Common myeloid progenitor, CD34-positive (primary cell): ENCODE results near the gene TOP1.

Experiments
- CTCF ChIA-PET: fragments of 350-600 bp; sonication (Branson Sonifier 250); formaldehyde crosslinking; loops from one replicate; lab custom pipeline; 2021; ENCODE audit warnings: antibody characterized with exemption; lab: Charles Lee
- POLR2A ChIA-PET: fragments of 350-600 bp; sonication (Branson Sonifier 250); formaldehyde crosslinking; loops from one replicate; lab custom pipeline; 2021; ENCODE audit warnings: antibody characterized with exemption; lab: Charles Lee
- DNase-seq, 3 donors: peaks; one replicate each; pipeline versions ENCODE4 v3.0.0 to v3.0.0-alpha.2; 2013
- H3K27ac ChIP-seq, 2 experiments: 1 replicate in 1 of 2; 2 replicates in 1 of 2; pipeline ENCODE4 v1.7.0; 2013; ENCODE audit warnings: inconsistent platforms in 2 of 2, low read length in 2 of 2, mild to moderate bottlenecking in 2 of 2, low read depth in 1 of 2, moderate library complexity in 1 of 2; ENCODE audit not compliant: severe bottlenecking in 2 of 2, insufficient read depth in 1 of 2, poor library complexity in 1 of 2
- H3K27me3 ChIP-seq, 5 experiments: replicated peaks in 2 of 5; 1 replicate in 3 of 5; 2 replicates in 2 of 5; pipeline versions ENCODE4 v1.6.1 to v1.7.0; 2013; ENCODE audit warnings: low read length in 4 of 5, mild to moderate bottlenecking in 2 of 5, moderate library complexity in 2 of 5, inconsistent platforms in 1 of 5; ENCODE audit not compliant: insufficient read depth in 5 of 5, control insufficient read depth in 4 of 5
- H3K36me3 ChIP-seq, 4 experiments: 1 replicate in 2 of 4; 2 replicates in 2 of 4; pipeline versions ENCODE4 v1.6.1 to v1.7.0; 2013; ENCODE audit warnings: low read length in 3 of 4, control low read depth in 1 of 4, mild to moderate bottlenecking in 1 of 4; ENCODE audit not compliant: control insufficient read depth in 4 of 4, insufficient read depth in 4 of 4
- H3K4me1 ChIP-seq, 4 experiments: 1 replicate in 3 of 4; 2 replicates in 1 of 4; pipeline versions ENCODE4 v1.6.1 to v1.7.1; 2013; ENCODE audit warnings: low read length in 3 of 4, mild to moderate bottlenecking in 3 of 4, control low read depth in 1 of 4, inconsistent platforms in 1 of 4, moderate library complexity in 1 of 4; ENCODE audit not compliant: control insufficient read depth in 4 of 4, insufficient read depth in 4 of 4; ENCODE audit errors: control extremely low read depth in 1 of 4
- H3K4me3 ChIP-seq, 7 experiments: 1 replicate in 4 of 7; 2 replicates in 3 of 7; pipeline versions ENCODE4 v1.5.1 to v1.7.0; 2013; ENCODE audit warnings: mild to moderate bottlenecking in 7 of 7, low read length in 6 of 7, moderate library complexity in 6 of 7, inconsistent platforms in 2 of 7, low read depth in 2 of 7, control low read depth in 1 of 7; ENCODE audit not compliant: insufficient read depth in 4 of 7, control insufficient read depth in 1 of 7; ENCODE audit errors: extremely low read depth in 1 of 7
- H3K9me3 ChIP-seq, 5 experiments: 1 replicate in 4 of 5; 2 replicates in 1 of 5; pipeline versions ENCODE4 v1.6.1 to v1.7.1; 2013; ENCODE audit warnings: low read length in 4 of 5, mild to moderate bottlenecking in 2 of 5, inconsistent platforms in 1 of 5, low read depth in 1 of 5, moderate library complexity in 1 of 5; ENCODE audit not compliant: control insufficient read depth in 4 of 5, insufficient read depth in 2 of 5; ENCODE audit errors: control extremely low read depth in 1 of 5
- WGBS: methylation state at CpG from one replicate; pipeline ENCODE4 v1.1.5; 2013; ENCODE audit not compliant: insufficient coverage; 5-methylcytosine and 5-hydroxymethylcytosine counted together

The TOP1 gene

GRCh38 chr20:41061155-41061554 is 32.5 kb downstream of the TOP1 start:
- Histone ChIP-seq H3K9me3 (no peaks in the 10 kb centered on the region), H3K4me1 (peaks cover 0 to 4% (median 0%) of the 10 kb centered on the region in 4 experiments), H3K27me3 (no peaks in the 10 kb centered on the region), H3K27ac (no peak overlapping the region), H3K4me3 (no peak overlapping the region), H3K36me3 (peaks cover 12 to 24% (median 21%) of the 10 kb centered on the region in 4 experiments)
- ChIA-PET POLR2A (interaction anchor here (1.6 kb wide), 1 partner anchor 20 kb away, joined by 3 read pairs; no protein-coding TSS in a partner anchor), CTCF (interaction anchor here (0.6 to 4.7 kb wide), 6 partner anchors 11 to 93 kb away, joined by 3 to 36 read pairs (median 5); no protein-coding TSS in a partner anchor)
- 90% methylated on average over 3 of the region's 3 CpGs for WGBS
- DNase-seq: no peak

GRCh38 chr20:41063442-41063841 is 34.8 kb downstream of the TOP1 start:
- peak; percentile 46 to 89 (median 80) for DNase-seq
- CTCF ChIA-PET: interaction anchor here (1.5 to 4.7 kb wide), 4 partner anchors 15 to 72 kb away, joined by 4 to 36 read pairs (median 6); no protein-coding TSS in a partner anchor
- Histone ChIP-seq H3K9me3 (no peaks in the 10 kb centered on the region), H3K4me1 (peaks cover 0 to 4% (median 0%) of the 10 kb centered on the region in 4 experiments), H3K4me3 (no peak overlapping the region), H3K27me3 (no peaks in the 10 kb centered on the region), H3K27ac (no peak overlapping the region), H3K36me3 (peaks cover 15 to 33% (median 28%) of the 10 kb centered on the region in 4 experiments)
- POLR2A ChIA-PET: no interaction called here
- WGBS: 10% methylated on average over 1 of the region's 1 CpG

- CTCF ChIA-PET: interaction anchor here (0.8 to 4.7 kb wide), 4 partner anchors 11 to 95 kb away, joined by 3 to 36 read pairs (median 3); no protein-coding TSS in a partner anchor
- no peak overlapping the region for H3K4me3 ChIP-seq
- WGBS: 100% methylated on average over 1 of the region's 1 CpG
Measured at GRCh38 chr20:41064377-41064776, 35.8 kb downstream of the TOP1 start.

GRCh38 chr20:41065716-41066115 is 37.1 kb downstream of the TOP1 start:
- H3K36me3 ChIP-seq: peaks cover 22 to 41% (median 27%) of the 10 kb centered on the region in 4 experiments
- POLR2A ChIA-PET: no interaction called here
- no peak overlapping the region for H3K4me3 ChIP-seq
- CTCF ChIA-PET: interaction anchor here (0.6 to 1.3 kb wide), 3 partner anchors 17 to 102 kb away, joined by 3 read pairs; no protein-coding TSS in a partner anchor
- peaks cover 0 to 17% (median 3%) of the 10 kb centered on the region in 4 experiments for H3K4me1 ChIP-seq
- H3K27me3 ChIP-seq: no peaks in the 10 kb centered on the region
- H3K9me3 ChIP-seq: no peaks in the 10 kb centered on the region
- WGBS: no CpG with 5 or more reads among the region's 3 CpGs
- no peak overlapping the region for H3K27ac ChIP-seq
- no peak for DNase-seq

More at GRCh38 chr20:41064377-41064776, 35.8 kb downstream of the TOP1 start:
- peaks cover 0 to 8% (median 0%) of the 10 kb centered on the region in 4 experiments for H3K4me1 ChIP-seq
- peaks cover 18 to 40% (median 28%) of the 10 kb centered on the region in 4 experiments for H3K36me3 ChIP-seq
- no peak for DNase-seq
- H3K9me3 ChIP-seq: no peaks in the 10 kb centered on the region
- H3K27ac ChIP-seq: no peak overlapping the region
- no peaks in the 10 kb centered on the region for H3K27me3 ChIP-seq
- POLR2A ChIA-PET: interaction anchor here (0.5 kb wide), 1 partner anchor 47 kb away, joined by 6 read pairs; no protein-coding TSS in a partner anchor

- POLR2A ChIA-PET: no interaction called here
- peaks cover 11 to 42% (median 25%) of the 10 kb centered on the region in 4 experiments for H3K4me1 ChIP-seq
- no peak overlapping the region for H3K27ac ChIP-seq
- DNase-seq: no peak
- H3K27me3 ChIP-seq: no peaks in the 10 kb centered on the region
- peaks cover 10 to 23% (median 11%) of the 10 kb centered on the region in 4 experiments for H3K36me3 ChIP-seq
- WGBS: 95% methylated on average over 2 of the region's 3 CpGs
- no peak overlapping the region for H3K4me3 ChIP-seq
- CTCF ChIA-PET: interaction anchor here (1.0 to 2.5 kb wide), 7 partner anchors 10 to 80 kb away, joined by 3 to 8 read pairs (median 4); no protein-coding TSS in a partner anchor
- H3K9me3 ChIP-seq: no peaks in the 10 kb centered on the region
Measured at GRCh38 chr20:41068806-41069205, 40.2 kb downstream of the TOP1 start.

- Histone ChIP-seq H3K27ac (peak overlapping the region in 1 of 2 experiments; percentile 54), H3K9me3 (no peaks in the 10 kb centered on the region), H3K36me3 (peaks cover 5 to 42% (median 14%) of the 10 kb centered on the region in 4 experiments), H3K4me1 (peaks cover 16 to 73% (median 40%) of the 10 kb centered on the region in 4 experiments), H3K27me3 (no peaks in the 10 kb centered on the region), H3K4me3 (peak overlapping the region in 3 of 7 experiments; percentile 23 to 62 (median 37))
- WGBS: 61% methylated on average over 2 of the region's 3 CpGs
- CTCF ChIA-PET: interaction anchor here (0.6 to 2.1 kb wide), 4 partner anchors 41 to 107 kb away, joined by 3 to 12 read pairs (median 4); no protein-coding TSS in a partner anchor
- DNase-seq: no peak
- POLR2A ChIA-PET: no interaction called here
Measured at GRCh38 chr20:41072190-41072863, 43.7 kb downstream of the TOP1 start.
